HepG2 (cell line): ENCODE results near the gene PITRM1. TPM values are rescaled to one million over a fixed set of nuclear protein-coding genes. Genes with fewer than 3 reads are reported as not detected.
A peak's percentile ranks its signal among the peaks of the same experiment; 100 is the strongest.

Source experiments
- EED ChIP-seq: sonication (generic); formaldehyde crosslinking; IDR thresholded peaks from 2 replicates; pipeline ENCODE4 v1.5.0; 2020; ENCODE audit warnings: mild to moderate bottlenecking, missing genetic modification reagents
- FOSL2 ChIP-seq: sonication (generic); formaldehyde crosslinking; IDR thresholded peaks from 2 replicates; pipeline ENCODE4 v1.4.0; 2020; ENCODE audit warnings: missing genetic modification reagents
- KLF16 ChIP-seq, 2 experiments: sonication (generic) in 1 of 2; formaldehyde crosslinking in 1 of 2; IDR thresholded peaks; 2 replicates each; pipeline versions ENCODE4 v1.6.1 to v1.8.0; 2016 to 2023; ENCODE audit warnings: missing genetic modification reagents in 2 of 2, missing compliant biosample characterization in 1 of 2
- NFYB ChIP-seq: sonication (generic); formaldehyde crosslinking; IDR thresholded peaks from 2 replicates; pipeline ENCODE4 v1.4.0; 2020; ENCODE audit warnings: missing genetic modification reagents
- PHF21A ChIP-seq: sonication (generic); formaldehyde crosslinking; IDR thresholded peaks from 2 replicates; pipeline ENCODE4 v1.5.0; 2020; ENCODE audit warnings: mild to moderate bottlenecking, missing genetic modification reagents
- SALL1 ChIP-seq: sonication (generic); formaldehyde crosslinking; IDR thresholded peaks from 2 replicates; pipeline ENCODE4 v1.8.0; 2022; ENCODE audit warnings: mild to moderate bottlenecking, missing genetic modification reagents
- SRSF1 ChIP-seq: fragments of 200-400 bp; formaldehyde crosslinking; optimal IDR thresholded peaks from 2 replicates; pipeline ENCODE3; 2017; ENCODE audit warnings: mild to moderate bottlenecking, low read depth, low read length, moderate library complexity
- U2AF1 ChIP-seq: fragments of 200-400 bp; formaldehyde crosslinking; optimal IDR thresholded peaks from 2 replicates; pipeline ENCODE3; 2017; ENCODE audit warnings: mild to moderate bottlenecking, low read depth, low read length
- ZFP36L2 ChIP-seq: sonication (generic); formaldehyde crosslinking; IDR thresholded peaks from 2 replicates; pipeline ENCODE4 v1.4.0; 2020; ENCODE audit warnings: missing genetic modification reagents
- polyA plus RNA-seq, 8 experiments: library from polyadenylated mRNA; depleted of rRNA in 3 of 8; stranded (reverse) in 7 of 8; unstranded in 1 of 8; fragments of >200 nt; fragmentation: Illumina TruSeq in 4 of 8; extraction: Trizol in 4 of 8; gene quantifications; 2 replicates each; pipeline versions ENCODE4 v1.2.1 to v1.2.3, GENCODE V29; 2011 to 2016; ENCODE audit warnings: low read depth in 4 of 8, missing spikeins in 1 of 8, mixed read lengths in 1 of 8; ENCODE audit not compliant: insufficient read depth in 1 of 8
- total RNA-seq, 5 experiments: library from RNA; depleted of rRNA; stranded (reverse); fragments of >200 nt; fragmentation: Illumina TruSeq; extraction: Trizol; gene quantifications; 2 replicates each; pipeline ENCODE4 v1.2.3, GENCODE V29; 2016; ENCODE audit warnings: low read depth in 1 of 5
- TF ChIP-seq, protein P1 (sequence below): sonication (generic); formaldehyde crosslinking; IDR thresholded peaks from one replicate; pipeline ENCODE4 v1.5.1; 2020; ENCODE audit warnings: mild to moderate bottlenecking, missing genetic modification reagents; ENCODE audit errors: not compliant biosample characterization
- TF ChIP-seq, protein P2 (sequence below): sonication (generic); formaldehyde crosslinking; conservative IDR thresholded peaks from 2 replicates; pipeline ENCODE4 v1.4.0; 2020; ENCODE audit warnings: mild to moderate bottlenecking, missing genetic modification reagents, moderate library complexity
- TF ChIP-seq, protein P3 (sequence below): sonication (generic); formaldehyde crosslinking; IDR thresholded peaks from 2 replicates; pipeline ENCODE4 v1.8.0; 2022; ENCODE audit warnings: missing genetic modification reagents, mild to moderate bottlenecking, inconsistent platforms, borderline replicate concordance
- TF ChIP-seq, protein P4 (sequence below): sonication (generic); formaldehyde crosslinking; conservative IDR thresholded peaks from 2 replicates; pipeline ENCODE4 v1.8.1; 2023; ENCODE audit warnings: missing genetic modification reagents

Gene PITRM1
- total and polyA plus RNA-seq, 2 of the 13 experiments (the other 11 are each of a cell fraction or from before 2014, with no cell fraction given), result 16.4 to 29.0 TPM

DNA sequence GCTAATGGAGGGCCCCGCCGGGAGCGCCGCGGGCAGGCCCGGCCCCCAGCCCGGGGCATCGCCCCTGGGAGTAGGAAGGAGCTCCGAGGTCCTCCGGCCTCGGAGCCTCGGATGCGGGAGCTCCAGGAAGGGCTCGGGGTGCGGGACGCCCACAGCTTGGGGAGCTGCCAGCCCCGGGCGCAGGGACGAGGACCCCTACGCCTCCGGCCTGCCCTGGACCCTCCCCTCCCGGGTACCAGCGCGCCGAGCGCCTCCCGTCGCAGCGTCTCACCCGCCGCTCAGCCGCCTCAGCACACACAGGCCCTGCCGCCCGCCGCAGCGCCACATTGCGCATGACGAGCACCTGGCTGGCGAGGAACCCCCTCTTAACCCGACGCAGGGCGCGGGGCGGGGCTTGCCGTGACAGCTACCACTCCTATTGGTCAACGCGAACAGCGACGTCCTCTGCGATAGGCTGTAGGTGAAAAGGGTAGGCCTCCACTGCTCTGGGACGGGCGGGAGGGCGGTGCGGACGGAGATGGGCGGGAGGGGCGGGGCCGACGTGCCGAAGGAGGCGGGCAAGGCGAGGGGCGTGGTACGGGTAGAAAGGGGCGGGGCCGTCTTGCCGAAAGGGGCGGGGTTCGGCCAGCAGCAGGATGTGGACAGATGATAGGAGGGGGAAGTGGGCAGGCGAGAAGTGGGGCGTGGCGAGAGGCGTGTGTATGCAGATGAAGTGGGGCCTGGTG is at the start of gene PITRM1 (continued):
- no peak; the same call in 1 of the 2 replicates for TF ChIP-seq FOSL2 (CRISPR knock-in tag)
- TF ChIP-seq KLF16 (CRISPR knock-in tag; IDR thresholded peaks at IDR 0.05), result peak in 1 of 2 experiments; percentile 51; a peak in 1 of 4 replicates
- TF ChIP-seq, protein P1, sequence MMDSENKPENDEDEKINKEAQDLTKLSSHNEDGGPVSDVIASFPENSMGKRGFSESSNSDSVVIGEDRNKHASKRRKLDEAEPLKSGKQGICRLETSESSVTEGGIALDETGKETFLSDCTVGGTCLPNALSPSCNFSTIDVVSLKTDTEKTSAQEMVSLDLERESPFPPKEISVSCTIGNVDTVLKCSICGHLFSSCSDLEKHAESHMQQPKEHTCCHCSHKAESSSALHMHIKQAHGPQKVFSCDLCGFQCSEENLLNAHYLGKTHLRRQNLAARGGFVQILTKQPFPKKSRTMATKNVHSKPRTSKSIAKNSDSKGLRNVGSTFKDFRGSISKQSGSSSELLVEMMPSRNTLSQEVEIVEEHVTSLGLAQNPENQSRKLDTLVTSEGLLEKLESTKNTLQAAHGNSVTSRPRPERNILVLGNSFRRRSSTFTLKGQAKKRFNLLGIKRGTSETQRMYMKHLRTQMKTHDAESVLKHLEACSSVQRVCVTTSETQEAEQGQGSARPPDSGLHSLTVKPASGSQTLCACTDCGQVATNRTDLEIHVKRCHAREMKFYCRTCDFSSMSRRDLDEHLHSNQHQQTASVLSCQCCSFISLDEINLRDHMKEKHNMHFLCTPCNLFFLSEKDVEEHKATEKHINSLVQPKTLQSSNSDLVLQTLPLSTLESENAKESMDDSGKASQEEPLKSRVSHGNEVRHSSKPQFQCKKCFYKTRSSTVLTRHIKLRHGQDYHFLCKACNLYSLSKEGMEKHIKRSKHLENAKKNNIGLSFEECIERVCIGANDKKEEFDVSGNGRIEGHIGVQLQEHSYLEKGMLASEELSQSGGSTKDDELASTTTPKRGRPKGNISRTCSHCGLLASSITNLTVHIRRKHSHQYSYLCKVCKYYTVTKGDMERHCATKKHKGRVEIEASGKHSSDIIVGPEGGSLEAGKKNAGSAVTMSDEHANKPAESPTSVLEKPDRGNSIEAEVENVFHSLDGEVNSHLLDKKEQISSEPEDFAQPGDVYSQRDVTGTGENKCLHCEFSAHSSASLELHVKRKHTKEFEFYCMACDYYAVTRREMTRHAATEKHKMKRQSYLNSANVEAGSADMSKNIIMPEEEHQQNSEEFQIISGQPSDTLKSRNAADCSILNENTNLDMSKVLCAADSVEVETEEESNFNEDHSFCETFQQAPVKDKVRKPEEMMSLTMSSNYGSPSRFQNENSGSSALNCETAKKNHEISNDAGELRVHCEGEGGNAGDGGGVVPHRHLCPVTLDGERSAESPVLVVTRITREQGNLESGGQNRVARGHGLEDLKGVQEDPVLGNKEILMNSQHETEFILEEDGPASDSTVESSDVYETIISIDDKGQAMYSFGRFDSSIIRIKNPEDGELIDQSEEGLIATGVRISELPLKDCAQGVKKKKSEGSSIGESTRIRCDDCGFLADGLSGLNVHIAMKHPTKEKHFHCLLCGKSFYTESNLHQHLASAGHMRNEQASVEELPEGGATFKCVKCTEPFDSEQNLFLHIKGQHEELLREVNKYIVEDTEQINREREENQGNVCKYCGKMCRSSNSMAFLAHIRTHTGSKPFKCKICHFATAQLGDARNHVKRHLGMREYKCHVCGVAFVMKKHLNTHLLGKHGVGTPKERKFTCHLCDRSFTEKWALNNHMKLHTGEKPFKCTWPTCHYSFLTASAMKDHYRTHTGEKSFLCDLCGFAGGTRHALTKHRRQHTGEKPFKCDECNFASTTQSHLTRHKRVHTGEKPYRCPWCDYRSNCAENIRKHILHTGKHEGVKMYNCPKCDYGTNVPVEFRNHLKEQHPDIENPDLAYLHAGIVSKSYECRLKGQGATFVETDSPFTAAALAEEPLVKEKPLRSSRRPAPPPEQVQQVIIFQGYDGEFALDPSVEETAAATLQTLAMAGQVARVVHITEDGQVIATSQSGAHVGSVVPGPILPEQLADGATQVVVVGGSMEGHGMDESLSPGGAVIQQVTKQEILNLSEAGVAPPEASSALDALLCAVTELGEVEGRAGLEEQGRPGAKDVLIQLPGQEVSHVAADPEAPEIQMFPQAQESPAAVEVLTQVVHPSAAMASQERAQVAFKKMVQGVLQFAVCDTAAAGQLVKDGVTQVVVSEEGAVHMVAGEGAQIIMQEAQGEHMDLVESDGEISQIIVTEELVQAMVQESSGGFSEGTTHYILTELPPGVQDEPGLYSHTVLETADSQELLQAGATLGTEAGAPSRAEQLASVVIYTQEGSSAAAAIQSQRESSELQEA (CRISPR knock-in tag), result peak; percentile 23
- no peak for TF ChIP-seq PHF21A (CRISPR knock-in tag)
- TF ChIP-seq, protein P2, sequence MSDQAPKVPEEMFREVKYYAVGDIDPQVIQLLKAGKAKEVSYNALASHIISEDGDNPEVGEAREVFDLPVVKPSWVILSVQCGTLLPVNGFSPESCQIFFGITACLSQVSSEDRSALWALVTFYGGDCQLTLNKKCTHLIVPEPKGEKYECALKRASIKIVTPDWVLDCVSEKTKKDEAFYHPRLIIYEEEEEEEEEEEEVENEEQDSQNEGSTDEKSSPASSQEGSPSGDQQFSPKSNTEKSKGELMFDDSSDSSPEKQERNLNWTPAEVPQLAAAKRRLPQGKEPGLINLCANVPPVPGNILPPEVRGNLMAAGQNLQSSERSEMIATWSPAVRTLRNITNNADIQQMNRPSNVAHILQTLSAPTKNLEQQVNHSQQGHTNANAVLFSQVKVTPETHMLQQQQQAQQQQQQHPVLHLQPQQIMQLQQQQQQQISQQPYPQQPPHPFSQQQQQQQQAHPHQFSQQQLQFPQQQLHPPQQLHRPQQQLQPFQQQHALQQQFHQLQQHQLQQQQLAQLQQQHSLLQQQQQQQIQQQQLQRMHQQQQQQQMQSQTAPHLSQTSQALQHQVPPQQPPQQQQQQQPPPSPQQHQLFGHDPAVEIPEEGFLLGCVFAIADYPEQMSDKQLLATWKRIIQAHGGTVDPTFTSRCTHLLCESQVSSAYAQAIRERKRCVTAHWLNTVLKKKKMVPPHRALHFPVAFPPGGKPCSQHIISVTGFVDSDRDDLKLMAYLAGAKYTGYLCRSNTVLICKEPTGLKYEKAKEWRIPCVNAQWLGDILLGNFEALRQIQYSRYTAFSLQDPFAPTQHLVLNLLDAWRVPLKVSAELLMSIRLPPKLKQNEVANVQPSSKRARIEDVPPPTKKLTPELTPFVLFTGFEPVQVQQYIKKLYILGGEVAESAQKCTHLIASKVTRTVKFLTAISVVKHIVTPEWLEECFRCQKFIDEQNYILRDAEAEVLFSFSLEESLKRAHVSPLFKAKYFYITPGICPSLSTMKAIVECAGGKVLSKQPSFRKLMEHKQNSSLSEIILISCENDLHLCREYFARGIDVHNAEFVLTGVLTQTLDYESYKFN (CRISPR knock-in tag), result no peak
- TF ChIP-seq, protein P3, sequence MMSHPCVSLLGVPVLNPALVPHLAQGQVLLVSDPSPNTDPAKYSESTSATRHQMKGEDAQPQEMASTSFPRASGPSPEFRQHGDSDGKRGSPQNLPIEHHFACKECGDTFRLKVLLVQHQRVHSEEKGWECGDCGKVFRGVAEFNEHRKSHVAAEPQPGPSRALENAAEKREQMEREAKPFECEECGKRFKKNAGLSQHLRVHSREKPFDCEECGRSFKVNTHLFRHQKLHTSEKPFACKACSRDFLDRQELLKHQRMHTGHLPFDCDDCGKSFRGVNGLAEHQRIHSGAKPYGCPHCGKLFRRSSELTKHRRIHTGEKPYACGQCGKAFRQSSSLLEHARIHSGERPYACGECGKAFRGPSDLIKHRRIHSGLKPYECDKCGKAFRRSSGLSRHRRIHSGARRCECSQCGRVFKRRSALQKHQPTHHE (CRISPR knock-in tag), result no peak
- TF ChIP-seq SALL1 (CRISPR knock-in tag), result peak; percentile 83
- TF ChIP-seq SRSF1, result no peak
- TF ChIP-seq EED (CRISPR knock-in tag), result no peak
- no peak for TF ChIP-seq U2AF1
- TF ChIP-seq, protein P4, sequence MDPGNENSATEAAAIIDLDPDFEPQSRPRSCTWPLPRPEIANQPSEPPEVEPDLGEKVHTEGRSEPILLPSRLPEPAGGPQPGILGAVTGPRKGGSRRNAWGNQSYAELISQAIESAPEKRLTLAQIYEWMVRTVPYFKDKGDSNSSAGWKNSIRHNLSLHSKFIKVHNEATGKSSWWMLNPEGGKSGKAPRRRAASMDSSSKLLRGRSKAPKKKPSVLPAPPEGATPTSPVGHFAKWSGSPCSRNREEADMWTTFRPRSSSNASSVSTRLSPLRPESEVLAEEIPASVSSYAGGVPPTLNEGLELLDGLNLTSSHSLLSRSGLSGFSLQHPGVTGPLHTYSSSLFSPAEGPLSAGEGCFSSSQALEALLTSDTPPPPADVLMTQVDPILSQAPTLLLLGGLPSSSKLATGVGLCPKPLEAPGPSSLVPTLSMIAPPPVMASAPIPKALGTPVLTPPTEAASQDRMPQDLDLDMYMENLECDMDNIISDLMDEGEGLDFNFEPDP, result no peak
- no peak for TF ChIP-seq ZFP36L2 (CRISPR knock-in tag)
- TF ChIP-seq NFYB (CRISPR knock-in tag), result peak; percentile 83
